IMR-90 (cell line): Measurements from ENCODE around the gene HBZ. TPM values are rescaled to one million over a fixed set of nuclear protein-coding genes. Genes with fewer than 3 reads are reported as not detected.

Experiments used
- ATAC-seq: fragments of 200-7000 bp; cut with Tn5 transposase; 2 replicates; pipeline ENCODE4 v1.9.1; 2020; ENCODE audit warnings: low read depth, mild to moderate bottlenecking, moderate library complexity
- BruUV-seq: library from RNA; stranded (reverse); fragments of 400-500 nt; replicated peaks from 2 replicates; lab custom pipeline; 2021; lab: Mats Ljungman, UMichigan
- CTCF ChIA-PET: fragments of 300-600 bp; formaldehyde crosslinking; extraction: SDS; loops from one replicate; lab custom pipeline; 2021; ENCODE audit warnings: antibody characterized with exemption; lab: Yijun Ruan, JAX
- POLR2A ChIA-PET: fragments of 300-600 bp; sonication (Branson Sonifier 250); formaldehyde crosslinking; loops from one replicate; lab custom pipeline; 2022; ENCODE audit warnings: antibody characterized with exemption; ENCODE audit not compliant: unreplicated experiment; lab: Charles Lee
- DNase-seq: peaks from one replicate; pipeline ENCODE4 v3.0.0; 2013
- H2AFZ ChIP-seq: replicated peaks from 2 replicates; pipeline ENCODE3; 2013; ENCODE audit warnings: low read length, mild to moderate bottlenecking; ENCODE audit not compliant: poor library complexity
- H2AK5ac ChIP-seq: 2 replicates; pipeline ENCODE4 v1.6.1; 2013; ENCODE audit warnings: low read depth, low read length, inconsistent platforms
- H2AK9ac ChIP-seq: replicated peaks from 2 replicates; pipeline ENCODE3; 2013; ENCODE audit warnings: mild to moderate bottlenecking, low read depth, low read length, moderate library complexity; ENCODE audit not compliant: poor library complexity
- H2BK120ac ChIP-seq: 2 replicates; pipeline ENCODE4 v1.6.1; 2013; ENCODE audit warnings: low read depth, low read length, inconsistent platforms
- H2BK15ac ChIP-seq: 3 replicates; pipeline ENCODE4 v1.6.1; 2013; ENCODE audit warnings: low read depth, low read length, inconsistent platforms
- H2BK20ac ChIP-seq: 2 replicates; pipeline ENCODE4 v1.6.1; 2013; ENCODE audit warnings: low read depth, mild to moderate bottlenecking, inconsistent platforms, low read length, moderate library complexity
- H2BK5ac ChIP-seq: 2 replicates; pipeline ENCODE4 v1.6.1; 2013; ENCODE audit warnings: mild to moderate bottlenecking, low read depth, low read length, inconsistent platforms; ENCODE audit not compliant: poor library complexity, severe bottlenecking
- H3K14ac ChIP-seq: replicated peaks from 2 replicates; pipeline ENCODE4 v1.6.1; 2013; ENCODE audit warnings: low read depth, low read length, inconsistent platforms
- H3K18ac ChIP-seq: 2 replicates; pipeline ENCODE4 v1.6.1; 2013; ENCODE audit warnings: low read depth, low read length, control low read depth
- H3K23ac ChIP-seq: 2 replicates; pipeline ENCODE4 v1.6.1; 2013; ENCODE audit warnings: low read depth, low read length, inconsistent platforms
- H3K27ac ChIP-seq: 2 replicates; pipeline ENCODE4 v1.5.1; 2013; ENCODE audit warnings: mild to moderate bottlenecking, control low read depth, low read length; ENCODE audit not compliant: insufficient read depth
- H3K27me3 ChIP-seq: 2 replicates; pipeline ENCODE4 v1.6.1; 2013; ENCODE audit warnings: low read length; ENCODE audit not compliant: control insufficient read depth, insufficient read depth
- H3K36me3 ChIP-seq: 2 replicates; pipeline ENCODE4 v1.6.1; 2013; ENCODE audit warnings: low read length, mixed read lengths; ENCODE audit not compliant: control insufficient read depth, insufficient read depth
- H3K4ac ChIP-seq: 2 replicates; pipeline ENCODE4 v1.6.1; 2013; ENCODE audit warnings: low read depth, low read length, inconsistent platforms
- H3K4me1 ChIP-seq: 2 replicates; pipeline ENCODE4 v1.6.1; 2013; ENCODE audit warnings: low read length, mixed read lengths; ENCODE audit not compliant: control insufficient read depth, insufficient read depth
- H3K4me2 ChIP-seq: 2 replicates; pipeline ENCODE4 v1.6.1; 2013; ENCODE audit warnings: low read depth, mild to moderate bottlenecking, control low read depth, low read length, moderate library complexity
- H3K4me3 ChIP-seq: 2 replicates; pipeline ENCODE4 v1.5.1; 2013; ENCODE audit warnings: low read depth, mild to moderate bottlenecking, control low read depth, low read length, moderate library complexity; ENCODE audit not compliant: insufficient read depth
- H3K56ac ChIP-seq: 2 replicates; pipeline ENCODE4 v1.6.1; 2013; ENCODE audit warnings: low read length, inconsistent platforms; ENCODE audit not compliant: insufficient read depth; ENCODE audit errors: extremely low read depth
- H3K79me1 ChIP-seq, 2 experiments: 2 replicates each; pipeline ENCODE4 v1.6.1; 2013; ENCODE audit warnings: low read length in 2 of 2, inconsistent platforms in 1 of 2, low read depth in 1 of 2
- H3K9ac ChIP-seq: 2 replicates; pipeline ENCODE4 v1.6.1; 2013; ENCODE audit warnings: low read depth, low read length, control low read depth
- H3K9me1 ChIP-seq: 2 replicates; pipeline ENCODE4 v1.6.1; 2013; ENCODE audit warnings: low read length, inconsistent platforms; ENCODE audit not compliant: insufficient read depth
- H3K9me3 ChIP-seq: 2 replicates; pipeline ENCODE4 v1.6.1; 2013; ENCODE audit warnings: low read length; ENCODE audit not compliant: control insufficient read depth, insufficient read depth
- H4K20me1 ChIP-seq: 2 replicates; pipeline ENCODE4 v1.6.1; 2013; ENCODE audit warnings: low read length, inconsistent platforms; ENCODE audit not compliant: insufficient read depth
- H4K5ac ChIP-seq: 2 replicates; pipeline ENCODE4 v1.6.1; 2013; ENCODE audit warnings: mild to moderate bottlenecking, low read depth, low read length, control low read depth
- H4K8ac ChIP-seq, 2 experiments: 2 replicates each; pipeline ENCODE4 v1.6.1; 2013; ENCODE audit warnings: low read depth in 2 of 2, low read length in 2 of 2, control low read depth in 1 of 2, inconsistent platforms in 1 of 2
- H4K91ac ChIP-seq: 2 replicates; pipeline ENCODE4 v1.6.1; 2013; ENCODE audit warnings: low read depth, low read length, inconsistent platforms; ENCODE audit not compliant: insufficient read depth
- MAZ ChIP-seq: IDR thresholded peaks from 2 replicates; pipeline ENCODE4 v1.6.1; 2012; ENCODE audit warnings: low read depth, mild to moderate bottlenecking, low read length, improper control_type of control experiment, moderate library complexity, borderline replicate concordance
- WGBS, 2 experiments: methylation state at CpG; one replicate each; pipeline versions ENCODE4 v1.1.5 to v1.1.7; 2013; ENCODE audit warnings: missing lambda C conversion rate in 2 of 2; ENCODE audit not compliant: insufficient read length in 1 of 2; ENCODE audit errors: extremely low coverage in 2 of 2; 5-methylcytosine and 5-hydroxymethylcytosine counted together
- dilution Hi-C: fragments of 300-500 bp; cut with HindIII; formaldehyde crosslinking; loops from one replicate; pipeline ENCODE4 v1.14.3; 2018; ENCODE audit warnings: low sequenced_read_pairs; ENCODE audit not compliant: unreplicated experiment
- in situ Hi-C: fragments of 300-500 bp; cut with MboI; formaldehyde crosslinking; loops from 3 replicates; pipeline ENCODE4 v1.14.3; 2019; ENCODE audit warnings: low sequenced_read_pairs, inconsistent platforms, mixed read lengths
- intact Hi-C: fragments of 100-400 bp; cut with micrococcal nuclease; formaldehyde crosslinking; loops from 2 replicates; pipeline ENCODE4 v1.10.0; 2022
- polyA plus RNA-seq, 3 experiments: library from polyadenylated mRNA; depleted of rRNA; stranded (reverse); fragments of >200 nt; gene quantifications; 2 replicates each; pipeline ENCODE4 v1.2.3, GENCODE V29; 2012; ENCODE audit warnings: low replicate concordance in 1 of 3
- total RNA-seq: library from RNA; depleted of rRNA; stranded (reverse); fragments of >200 nt; gene quantifications from 2 replicates; pipeline ENCODE4 v1.2.3, GENCODE V29; 2012
- TF ChIP-seq, protein P1 (sequence below): fragments of 150-350 bp; IDR thresholded peaks from 2 replicates; pipeline ENCODE4 v1.6.1; 2016; ENCODE audit warnings: low read depth, mild to moderate bottlenecking, low read length, moderate library complexity, borderline replicate concordance

HBZ gene
- total and polyA plus RNA-seq, 2 of the 4 experiments (the other 2 are of a cell fraction): not detected

DNA sequence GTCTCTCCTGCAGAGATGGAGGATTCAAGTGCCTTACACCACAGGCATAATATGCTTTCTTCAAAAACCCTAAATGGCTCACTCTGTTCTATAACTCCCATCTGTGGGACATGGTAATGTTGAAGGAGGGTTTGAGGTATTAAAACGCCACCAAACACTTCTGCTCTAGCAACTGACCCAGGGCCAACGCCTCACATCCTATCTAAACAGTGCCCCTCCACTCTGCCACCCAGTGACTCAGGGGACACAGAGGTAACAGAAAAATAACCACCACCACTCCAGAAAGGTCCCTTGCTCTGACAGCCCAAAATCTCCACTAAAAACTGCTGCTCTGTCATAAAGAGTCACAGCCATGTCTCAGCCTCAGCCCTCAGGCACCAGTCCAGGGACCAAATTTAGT, 31.7 kb upstream of the HBZ start:
- Histone ChIP-seq H3K79me1 (peaks cover 14 to 39% of the 10 kb centered on the region in 2 experiments; a peak in 3 of 4 replicates), H2BK20ac (no peak overlapping the region), H2AK9ac (no peak overlapping the region), H3K23ac (no peak overlapping the region), H2BK15ac (no peak overlapping the region), H3K9ac (no peak overlapping the region), H3K27ac (no peak overlapping the region), H3K56ac (no peak overlapping the region), H2AK5ac (no peak overlapping the region), H3K18ac (no peak overlapping the region), H4K20me1 (peaks cover 20% of the 10 kb centered on the region), H3K4ac (no peak overlapping the region), H3K4me3 (no peak overlapping the region), H2AFZ (no peak overlapping the region), H4K8ac (no peak overlapping the region), H4K5ac (no peak overlapping the region), H3K27me3 (no peaks in the 10 kb centered on the region), H2BK120ac (no peak overlapping the region), H3K9me1 (peaks cover 3% of the 10 kb centered on the region; the same call in 1 of the 2 replicates), H2BK5ac (no peak overlapping the region), H3K4me2 (no peak overlapping the region), H4K91ac (no peak overlapping the region), H3K4me1 (peaks cover 5% of the 10 kb centered on the region; the same call in 1 of the 2 replicates), H3K9me3 (no peaks in the 10 kb centered on the region), H3K14ac (no peak overlapping the region), H3K36me3 (peaks cover 19% of the 10 kb centered on the region)
- no peak for TF ChIP-seq MAZ
- TF ChIP-seq, protein P1, sequence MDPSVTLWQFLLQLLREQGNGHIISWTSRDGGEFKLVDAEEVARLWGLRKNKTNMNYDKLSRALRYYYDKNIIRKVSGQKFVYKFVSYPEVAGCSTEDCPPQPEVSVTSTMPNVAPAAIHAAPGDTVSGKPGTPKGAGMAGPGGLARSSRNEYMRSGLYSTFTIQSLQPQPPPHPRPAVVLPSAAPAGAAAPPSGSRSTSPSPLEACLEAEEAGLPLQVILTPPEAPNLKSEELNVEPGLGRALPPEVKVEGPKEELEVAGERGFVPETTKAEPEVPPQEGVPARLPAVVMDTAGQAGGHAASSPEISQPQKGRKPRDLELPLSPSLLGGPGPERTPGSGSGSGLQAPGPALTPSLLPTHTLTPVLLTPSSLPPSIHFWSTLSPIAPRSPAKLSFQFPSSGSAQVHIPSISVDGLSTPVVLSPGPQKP: no peak
- intact Hi-C loops (no loop called here), in situ Hi-C loops (no loop called here), dilution Hi-C loops (no loop called here)
- no TSS peak for BruUV-seq
- ChIA-PET CTCF (no interaction called here), POLR2A (no interaction called here)
- DNase-seq: no peak
- no peak for ATAC-seq
- WGBS, 2 experiments: no CpG with 5 or more reads among the region's 2 CpGs
